Liver (tissue), 9 donors: ENCODE data around the gene ATP5PD. TPM values are rescaled to one million over a fixed set of nuclear protein-coding genes. Genes with fewer than 3 reads are reported as not detected.

Source experiments
- DNase-seq: peaks from one replicate; pipeline ENCODE4 v3.0.0-alpha.2; 2017; ENCODE audit warnings: low spot score
- H3K27ac ChIP-seq, 2 donors: one replicate each; pipeline ENCODE4 v1.7.0; 2013; ENCODE audit warnings: inconsistent platforms in 2 of 2, low read length in 2 of 2, control low read depth in 1 of 2, low read depth in 1 of 2, mild to moderate bottlenecking in 1 of 2
- H3K27me3 ChIP-seq, 4 donors: one replicate each; pipeline versions ENCODE4 v1.6.1 to v1.7.0; 2013; ENCODE audit warnings: low read length in 3 of 4, inconsistent platforms in 1 of 4, mild to moderate bottlenecking in 1 of 4, moderate library complexity in 1 of 4; ENCODE audit not compliant: control insufficient read depth in 4 of 4, insufficient read depth in 4 of 4
- H3K36me3 ChIP-seq, 4 donors: one replicate each; pipeline versions ENCODE4 v1.6.1 to v1.7.0; 2013; ENCODE audit warnings: low read length in 3 of 4, mild to moderate bottlenecking in 3 of 4, low read depth in 1 of 4, moderate library complexity in 1 of 4; ENCODE audit not compliant: control insufficient read depth in 4 of 4, insufficient read depth in 3 of 4
- H3K4me1 ChIP-seq, 4 donors: one replicate each; pipeline versions ENCODE4 v1.6.1 to v1.7.0; 2013; ENCODE audit warnings: low read length in 3 of 4, mild to moderate bottlenecking in 3 of 4, moderate library complexity in 1 of 4; ENCODE audit not compliant: control insufficient read depth in 4 of 4, insufficient read depth in 4 of 4
- H3K4me3 ChIP-seq, 3 donors: one replicate each; pipeline versions ENCODE4 v1.6.1 to v1.7.0; 2013; ENCODE audit warnings: low read length in 3 of 3, control low read depth in 1 of 3, low read depth in 1 of 3, mild to moderate bottlenecking in 1 of 3
- H3K9ac ChIP-seq, 2 donors: one replicate each; pipeline ENCODE4 v1.7.0; 2013; ENCODE audit warnings: low read length in 2 of 2, mild to moderate bottlenecking in 2 of 2, moderate library complexity in 2 of 2, control low read depth in 1 of 2, low read depth in 1 of 2
- H3K9me3 ChIP-seq, 4 donors: one replicate each; pipeline versions ENCODE4 v1.6.1 to v1.7.0; 2013; ENCODE audit warnings: low read length in 3 of 4; ENCODE audit not compliant: control insufficient read depth in 4 of 4
- ATF3 ChIP-seq: IDR thresholded peaks from 2 replicates; pipeline ENCODE4 v1.6.1; 2016; ENCODE audit warnings: antibody characterized with exemption
- EGR1 ChIP-seq, 2 donors: IDR thresholded peaks; 2 replicates each; pipeline ENCODE4 v1.6.1; 2016 to 2018; ENCODE audit warnings: antibody characterized with exemption in 2 of 2, low read depth in 2 of 2
- FOXA1 ChIP-seq: IDR thresholded peaks from 2 replicates; pipeline ENCODE4 v1.6.1; 2016; ENCODE audit warnings: antibody characterized with exemption
- FOXA2 ChIP-seq: IDR thresholded peaks from 2 replicates; pipeline ENCODE4 v1.6.1; 2016; ENCODE audit warnings: antibody characterized with exemption
- GABPA ChIP-seq, 2 donors: IDR thresholded peaks in 1 of 2; conservative IDR thresholded peaks in 1 of 2; 2 replicates each; pipeline ENCODE4 v1.6.1; 2016; ENCODE audit warnings: antibody characterized with exemption in 2 of 2, mild to moderate bottlenecking in 1 of 2, moderate library complexity in 1 of 2
- HNF4A ChIP-seq, 2 donors: conservative IDR thresholded peaks; 2 replicates each; pipeline ENCODE4 v1.6.1; 2016; ENCODE audit warnings: antibody characterized with exemption in 2 of 2, mild to moderate bottlenecking in 2 of 2
- HNF4G ChIP-seq: IDR thresholded peaks from 2 replicates; pipeline ENCODE4 v1.6.1; 2016; ENCODE audit warnings: antibody characterized with exemption
- MAX ChIP-seq: IDR thresholded peaks from 2 replicates; pipeline ENCODE4 v1.6.1; 2016; ENCODE audit warnings: antibody characterized with exemption
- NR2F2 ChIP-seq: IDR thresholded peaks from 2 replicates; pipeline ENCODE4 v1.6.1; 2016; ENCODE audit warnings: antibody characterized with exemption
- RAD21 ChIP-seq, 2 donors: IDR thresholded peaks; 2 replicates each; pipeline ENCODE4 v1.6.1; 2016; ENCODE audit warnings: antibody characterized with exemption in 2 of 2, mild to moderate bottlenecking in 2 of 2
- REST ChIP-seq: IDR thresholded peaks from 2 replicates; pipeline ENCODE4 v1.6.1; 2016; ENCODE audit warnings: antibody characterized with exemption, mild to moderate bottlenecking
- RXRA ChIP-seq, 2 donors: IDR thresholded peaks; 2 replicates each; pipeline ENCODE4 v1.6.1; 2017 to 2018; ENCODE audit warnings: antibody characterized with exemption in 2 of 2, mild to moderate bottlenecking in 1 of 2
- SP1 ChIP-seq: IDR thresholded peaks from 2 replicates; pipeline ENCODE4 v1.6.1; 2018; ENCODE audit warnings: antibody characterized with exemption, mild to moderate bottlenecking
- TAF1 ChIP-seq: conservative IDR thresholded peaks from 2 replicates; pipeline ENCODE4 v1.6.1; 2016; ENCODE audit warnings: antibody characterized with exemption, mild to moderate bottlenecking
- YY1 ChIP-seq: IDR thresholded peaks from 2 replicates; pipeline ENCODE4 v1.6.1; 2016; ENCODE audit warnings: antibody characterized with exemption, mild to moderate bottlenecking
- ZBTB33 ChIP-seq: IDR thresholded peaks from 2 replicates; pipeline ENCODE4 v1.6.1; 2016; ENCODE audit warnings: antibody characterized with exemption
- WGBS: extraction: QIAGEN DNeasy Blood & Tissue Kit; methylation state at CpG from one replicate; pipeline ENCODE4 v1.1.7; 2013; 5-methylcytosine and 5-hydroxymethylcytosine counted together
- polyA plus RNA-seq, 2 donors: library from polyadenylated mRNA; stranded (reverse) in 1 of 2; unstranded in 1 of 2; fragments of 200-250 nt in 1 of 2; fragments of >200 nt in 1 of 2; fragmentation: Nextera tagmentation in 1 of 2; extraction: Ambion mirVana in 1 of 2; gene quantifications; one replicate each; pipeline versions ENCODE4 v1.2.1 to v1.2.3, GENCODE V29; 2013 to 2015
- total RNA-seq, 2 donors: library from RNA; depleted of rRNA; stranded (reverse); fragments of >200 nt; gene quantifications; one replicate each; pipeline ENCODE4 v1.2.3, GENCODE V29; 2014
- TF ChIP-seq, protein P1 (sequence below): fragments of 150-350 bp; IDR thresholded peaks from 2 replicates; pipeline ENCODE4 v1.5.1; 2017; ENCODE audit warnings: improper control_type of control experiment, low read depth, low read length; ENCODE audit not compliant: missing input control
- donor health status: healthy.
- donor health status: healthy.
- donor health status: healthy.
- donor health status: healthy.
- donor health status: healthy.

The ATP5PD gene
- total and polyA plus RNA-seq, 4 donors: 102 to 378 (median 184) TPM

GRCh38 chr17:74992223-74992622, 54.5 kb downstream of the ATP5PD start:
- H3K36me3 ChIP-seq: no peaks in the 10 kb centered on the region
- H3K4me3 ChIP-seq: no peak overlapping the region
- H3K9ac ChIP-seq: no peak overlapping the region
- peaks cover under 1 to 14% (median 10%) of the 10 kb centered on the region in 4 donors for H3K4me1 ChIP-seq
- peaks cover 0 to 3% (median 0%) of the 10 kb centered on the region in 4 donors for H3K27me3 ChIP-seq
- H3K9me3 ChIP-seq: no peaks in the 10 kb centered on the region
- no peak overlapping the region for H3K27ac ChIP-seq
- no peak for DNase-seq
- TF ChIP-seq REST (no peak), TAF1 (no peak), HNF4G (no peak), FOXA2 (no peak), NR2F2 (no peak), SP1 (no peak), RAD21 (IDR thresholded peaks at IDR 0.05) (no peak), ATF3 (no peak), EGR1 (IDR thresholded peaks at IDR 0.05; ENCODE audit: low read depth in 2 of 2) (no peak), HNF4A (conservative IDR thresholded peaks at IDR 0.05) (no peak), MAX (no peak), ZBTB33 (no peak), FOXA1 (no peak), GABPA (IDR thresholded peaks at IDR 0.05 in 1 of 2, conservative IDR thresholded peaks at IDR 0.05 in 1 of 2) (no peak), YY1 (no peak), RXRA (IDR thresholded peaks at IDR 0.05) (no peak)
- TF ChIP-seq, protein P1, sequence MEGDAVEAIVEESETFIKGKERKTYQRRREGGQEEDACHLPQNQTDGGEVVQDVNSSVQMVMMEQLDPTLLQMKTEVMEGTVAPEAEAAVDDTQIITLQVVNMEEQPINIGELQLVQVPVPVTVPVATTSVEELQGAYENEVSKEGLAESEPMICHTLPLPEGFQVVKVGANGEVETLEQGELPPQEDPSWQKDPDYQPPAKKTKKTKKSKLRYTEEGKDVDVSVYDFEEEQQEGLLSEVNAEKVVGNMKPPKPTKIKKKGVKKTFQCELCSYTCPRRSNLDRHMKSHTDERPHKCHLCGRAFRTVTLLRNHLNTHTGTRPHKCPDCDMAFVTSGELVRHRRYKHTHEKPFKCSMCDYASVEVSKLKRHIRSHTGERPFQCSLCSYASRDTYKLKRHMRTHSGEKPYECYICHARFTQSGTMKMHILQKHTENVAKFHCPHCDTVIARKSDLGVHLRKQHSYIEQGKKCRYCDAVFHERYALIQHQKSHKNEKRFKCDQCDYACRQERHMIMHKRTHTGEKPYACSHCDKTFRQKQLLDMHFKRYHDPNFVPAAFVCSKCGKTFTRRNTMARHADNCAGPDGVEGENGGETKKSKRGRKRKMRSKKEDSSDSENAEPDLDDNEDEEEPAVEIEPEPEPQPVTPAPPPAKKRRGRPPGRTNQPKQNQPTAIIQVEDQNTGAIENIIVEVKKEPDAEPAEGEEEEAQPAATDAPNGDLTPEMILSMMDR: no peak
- WGBS: 73% methylated on average over 2 of the region's 2 CpGs
